GM21529 (cell line): Measurements from ENCODE around the gene ANG.

Experiments used
- ATAC-seq: cut with Tn5 transposase; IDR thresholded peaks from one replicate; pipeline ENCODE4 v1.9.1; 2021; ENCODE audit not compliant: unreplicated experiment

Gene ANG

GRCh38 chr14:20742132-20742531 lies 53.6 kb downstream of the ANG start:
- ATAC-seq, result no peak

GRCh38 chr14:20743556-20743955 lies 55.0 kb downstream of the ANG start:
- no peak for ATAC-seq
